NT2/D1 (cell line): ENCODE data around the gene PIGL.

Experiments used
- SUZ12 ChIP-seq: IDR thresholded peaks from 2 replicates; pipeline ENCODE4 v1.6.1; 2011; ENCODE audit not compliant: insufficient read length, insufficient read depth; ENCODE audit errors: extremely low read depth
- YY1 ChIP-seq: IDR thresholded peaks from 2 replicates; pipeline ENCODE4 v1.6.1; 2011; ENCODE audit not compliant: insufficient read length, insufficient read depth

- TF ChIP-seq SUZ12: no peak
- no peak for TF ChIP-seq YY1
These were observed 27.0 kb downstream of the PIGL start for GRCh38 chr17:16243801-16244567.
